COLO668 (cell line): ENCODE measurements around the gene MRPL53.
"Not testable (repeated sequence)": the region's sequence is repeated elsewhere in the genome, so short reads cannot be mapped to it uniquely, and the experiment has no call there.

Source experiments
- DNase-seq: peaks from one replicate; lab custom pipeline; 2025; ENCODE audit not compliant: unreplicated experiment; lab: John Stamatoyannopoulos, UW

Gene MRPL53

DNA sequence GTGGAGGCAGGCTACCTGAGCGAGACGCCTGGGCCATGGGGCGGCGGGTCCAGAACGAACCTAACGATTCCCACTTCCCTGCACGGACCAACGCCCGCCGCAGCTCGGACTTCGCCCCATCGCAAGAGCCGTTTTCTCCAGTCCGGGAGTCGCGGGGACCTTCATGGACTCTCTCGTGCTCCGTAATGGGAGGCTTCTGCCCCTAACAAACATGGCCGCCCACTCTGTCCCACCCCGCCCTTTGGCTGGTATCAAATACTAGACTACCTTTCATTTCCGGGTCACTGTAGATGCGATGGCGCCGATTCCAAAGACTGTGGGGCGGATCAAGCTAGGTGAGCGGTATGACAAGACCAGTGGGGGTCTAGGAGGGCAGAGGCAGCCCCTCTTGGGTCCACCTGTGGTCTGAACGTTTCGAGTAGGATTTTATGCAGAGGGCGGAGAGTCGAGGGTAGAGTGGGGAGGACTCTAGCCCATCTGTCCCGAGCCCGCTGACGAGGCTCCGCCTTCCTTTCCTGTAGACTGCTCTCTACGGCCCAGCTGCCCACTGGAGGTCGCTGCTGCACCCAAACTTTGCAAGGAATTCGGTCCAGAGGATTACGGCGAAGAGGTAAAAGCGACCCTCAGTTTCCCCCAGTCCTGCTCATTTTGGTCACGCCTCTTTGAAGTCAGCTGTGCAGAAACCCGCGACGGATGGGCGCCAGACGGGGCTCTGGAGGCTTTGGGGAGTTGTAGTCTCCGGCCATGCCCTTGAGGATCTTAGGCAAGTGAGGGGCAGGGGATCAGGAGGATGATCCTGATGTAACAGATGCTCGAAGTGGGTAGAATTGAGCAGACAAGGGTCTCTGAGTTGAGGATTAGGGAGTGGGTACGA, 10.6 kb upstream of the MRPL53 start, which contains the start of the genes CCDC142 and TTC31:
Gene CCDC142 (minus strand): TSS at position 198 of the 874 bp plus-strand sequence. CDS start 161 bp downstream, at position 37.
Gene TTC31 (plus strand): TSS at position 281 of the 874 bp plus-strand sequence. CDS start 15 bp downstream, at position 296.
- peak; percentile 92 for DNase-seq

GRCh38 chr2:74481961-74482800, 9.7 kb upstream of the MRPL53 start:
- peak; percentile 73 for DNase-seq

- DNase-seq: no peak
Observed at GRCh38 chr2:74481431-74481830, 9.0 kb upstream of the MRPL53 start.

GRCh38 chr2:74474899-74475298, 2.4 kb upstream of the MRPL53 start:
- DNase-seq: peak; percentile 15

- no peak for DNase-seq
Observed at GRCh38 chr2:74474481-74474880, 2.0 kb upstream of the MRPL53 start.

DNA sequence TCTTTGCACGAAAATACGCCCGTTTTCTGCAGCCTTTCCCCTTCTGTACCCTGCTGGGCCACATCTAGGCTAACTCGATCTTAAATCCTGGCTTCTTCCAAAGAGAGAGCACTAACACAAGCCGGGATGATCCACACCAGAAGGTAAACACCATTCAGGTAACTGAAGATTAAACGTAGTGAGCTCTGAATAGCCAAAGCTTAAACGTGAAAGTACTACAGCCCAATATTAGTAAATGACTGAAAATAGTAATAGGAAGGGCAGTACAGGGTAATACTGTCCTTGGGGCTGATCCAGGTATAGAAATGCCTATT, 422 bp upstream of the MRPL53 start:
- DNase-seq: no peak

- DNase-seq: no peak
Observed at GRCh38 chr2:74471332-74472065, 981 bp downstream of the MRPL53 start.

DNA sequence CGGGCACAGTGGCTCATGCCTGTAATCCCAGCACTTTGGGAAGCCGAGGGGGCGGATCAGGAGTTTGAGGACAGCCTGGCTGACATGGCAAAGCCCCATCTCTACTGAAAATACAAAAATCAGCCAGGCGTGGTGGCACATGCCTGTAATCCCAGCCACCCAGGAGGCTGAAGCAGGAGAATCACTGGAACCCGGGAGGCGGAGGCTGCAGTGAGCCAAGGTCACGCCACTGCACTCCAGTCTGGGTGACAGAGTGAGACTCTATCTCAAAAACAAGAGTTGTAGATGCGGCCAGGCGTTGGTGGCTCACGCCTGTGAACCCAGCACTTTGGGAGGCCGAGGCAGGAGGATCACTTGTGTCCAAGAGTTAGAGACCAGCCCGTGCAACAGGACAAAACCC, 1.7 kb downstream of the MRPL53 start:
- not testable (repeated sequence) for DNase-seq

DNA sequence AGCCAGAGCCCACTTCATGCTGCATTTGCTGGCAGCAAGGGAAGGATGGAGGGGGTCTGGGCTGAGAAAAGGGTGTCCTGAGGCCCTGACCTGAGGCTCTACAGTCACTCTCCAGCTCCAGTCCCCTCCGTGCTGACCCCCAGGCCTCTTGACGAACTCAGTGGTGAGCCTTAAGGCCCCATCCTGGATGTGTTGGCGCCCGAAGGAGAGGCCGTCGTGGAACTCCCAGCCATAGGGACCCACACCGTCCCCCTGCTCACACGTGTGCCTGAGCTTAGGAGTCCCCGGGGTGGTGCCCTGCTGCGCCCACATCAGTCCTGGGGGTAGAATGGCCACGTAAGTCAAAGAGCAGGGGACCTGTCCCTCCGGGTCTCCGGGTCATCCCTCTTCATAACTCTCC, 8.1 kb downstream of the MRPL53 start:
- peak; percentile 25 for DNase-seq

- DNase-seq: no peak
Observed at GRCh38 chr2:74462786-74463105, 9.7 kb downstream of the MRPL53 start.

DNA sequence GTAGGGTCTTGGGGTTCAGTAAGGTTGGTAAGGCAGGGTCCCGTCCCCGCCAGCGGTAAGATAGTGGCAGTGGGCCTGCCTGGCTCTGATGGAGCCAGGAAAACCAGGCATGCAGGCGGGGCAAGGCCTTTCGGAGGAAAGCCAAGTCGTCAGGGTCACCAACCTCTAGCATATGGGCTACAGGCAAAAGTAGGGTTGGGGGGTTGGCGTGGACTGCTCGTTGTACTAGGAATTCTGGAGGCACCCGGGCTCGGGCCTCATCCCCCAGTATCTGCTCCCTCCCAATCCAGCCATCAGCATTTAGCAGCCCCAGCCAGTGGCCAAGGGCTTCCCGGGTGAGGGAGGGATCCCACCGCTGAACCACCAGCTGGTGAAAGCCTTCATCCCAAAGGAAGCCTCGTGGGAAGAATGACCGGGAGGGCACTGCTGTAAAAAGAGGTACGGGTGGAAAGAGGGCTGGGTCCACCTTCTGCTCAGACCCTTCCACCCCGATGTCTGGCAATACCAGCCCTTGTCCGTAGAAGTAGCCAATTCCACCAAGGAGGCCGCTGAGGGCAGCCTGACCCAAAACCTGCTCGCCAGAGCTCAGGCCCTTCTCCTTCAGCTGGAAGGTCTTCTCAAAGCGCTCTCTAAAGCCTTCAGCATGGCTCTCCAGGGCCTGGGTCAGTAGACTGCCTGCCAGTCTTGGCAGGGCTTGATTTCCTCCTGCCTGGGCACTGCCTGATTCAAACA, 10.3 kb downstream of the MRPL53 start:
- no peak for DNase-seq

- DNase-seq: no peak
Observed at GRCh38 chr2:74461187-74462053, 11.1 kb downstream of the MRPL53 start.

DNA sequence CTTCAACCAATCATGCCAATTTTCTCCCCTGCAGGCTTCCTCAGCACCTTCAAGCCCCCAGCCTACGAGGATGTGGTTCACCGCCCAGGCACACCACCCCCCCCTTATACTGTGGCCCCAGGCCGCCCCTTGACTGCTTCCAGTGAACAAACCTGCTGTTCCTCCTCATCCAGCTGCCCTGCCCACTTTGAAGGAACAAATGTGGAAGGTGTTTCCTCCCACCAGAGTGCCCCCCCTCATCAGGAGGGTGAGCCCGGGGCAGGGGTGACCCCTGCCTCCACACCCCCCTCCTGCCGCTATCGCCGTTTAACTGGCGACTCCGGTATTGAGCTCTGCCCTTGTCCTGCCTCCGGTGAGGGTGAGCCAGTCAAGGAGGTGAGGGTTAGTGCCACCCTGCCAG, 12.3 kb downstream of the MRPL53 start:
- DNase-seq: not testable (repeated sequence)

DNA sequence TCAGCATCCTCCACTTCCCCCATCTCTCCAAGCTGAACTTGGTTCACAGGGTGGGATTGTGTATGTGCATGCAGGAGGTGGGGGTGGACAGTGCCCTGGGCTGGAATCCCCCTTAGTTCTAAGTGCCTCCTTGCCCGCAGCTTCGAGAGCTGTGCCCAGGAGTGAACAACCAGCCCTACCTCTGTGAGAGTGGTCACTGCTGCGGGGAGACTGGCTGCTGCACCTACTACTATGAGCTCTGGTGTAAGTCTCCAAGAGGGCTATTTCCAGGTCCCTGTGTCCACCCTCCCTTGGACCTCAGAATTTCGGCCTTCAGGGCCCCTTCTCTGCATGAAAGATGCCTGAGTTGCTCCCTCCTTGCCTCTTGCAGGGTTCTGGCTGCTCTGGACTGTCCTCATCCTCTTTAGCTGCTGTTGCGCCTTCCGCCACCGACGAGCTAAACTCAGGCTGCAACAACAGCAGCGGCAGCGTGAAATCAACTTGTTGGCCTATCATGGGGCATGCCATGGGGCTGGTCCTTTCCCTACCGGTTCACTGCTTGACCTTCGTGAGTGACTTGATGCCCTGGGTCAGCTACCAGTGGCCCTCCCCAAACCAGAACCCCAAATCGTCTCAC, 12.9 kb downstream of the MRPL53 start:
- not testable (repeated sequence) for DNase-seq

- DNase-seq: no peak
Observed at GRCh38 chr2:74458938-74459363, 13.5 kb downstream of the MRPL53 start.

- DNase-seq: peak; percentile 99
Observed at GRCh38 chr2:74458132-74458937, 14.1 kb downstream of the MRPL53 start, which contains the start of gene WBP1. Gene WBP1, plus strand, starts transcription at chr2:74458438. Its CDS starts 165 bp downstream, at chr2:74458603.

GRCh38 chr2:74457549-74458131, 14.8 kb downstream of the MRPL53 start:
- peak; percentile 91 for DNase-seq

DNA sequence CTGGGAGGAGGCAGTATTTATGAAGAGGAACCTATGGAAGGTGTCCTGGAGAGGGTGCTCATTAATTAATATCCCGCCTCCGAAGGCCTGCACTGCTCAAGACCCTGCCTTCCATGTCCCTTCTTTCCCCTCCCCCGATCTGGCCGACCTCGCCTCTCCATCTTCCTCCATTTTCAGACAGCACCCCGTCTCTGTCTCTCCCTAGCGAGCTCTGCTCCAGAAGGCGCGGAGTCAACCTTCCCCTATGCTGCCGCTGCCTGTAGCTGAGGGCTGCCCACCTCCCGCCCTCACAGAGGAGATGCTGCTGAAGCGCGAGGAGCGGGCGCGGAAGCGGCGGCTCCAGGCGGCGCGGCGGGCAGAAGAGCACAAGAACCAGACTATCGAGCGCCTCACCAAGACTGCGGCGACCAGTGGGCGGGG, 15.3 kb downstream of the MRPL53 start:
- no peak for DNase-seq
